ENCODE results near the gene MED9.

MED9 gene

GRCh38 chr17:17527534-17527933 lies 50.7 kb downstream of the MED9 start:
- no peak for TF ChIP-seq ZFX (IDR thresholded peaks at IDR 0.05; ENCODE audit: borderline replicate concordance)
- TF ChIP-seq, protein P1, sequence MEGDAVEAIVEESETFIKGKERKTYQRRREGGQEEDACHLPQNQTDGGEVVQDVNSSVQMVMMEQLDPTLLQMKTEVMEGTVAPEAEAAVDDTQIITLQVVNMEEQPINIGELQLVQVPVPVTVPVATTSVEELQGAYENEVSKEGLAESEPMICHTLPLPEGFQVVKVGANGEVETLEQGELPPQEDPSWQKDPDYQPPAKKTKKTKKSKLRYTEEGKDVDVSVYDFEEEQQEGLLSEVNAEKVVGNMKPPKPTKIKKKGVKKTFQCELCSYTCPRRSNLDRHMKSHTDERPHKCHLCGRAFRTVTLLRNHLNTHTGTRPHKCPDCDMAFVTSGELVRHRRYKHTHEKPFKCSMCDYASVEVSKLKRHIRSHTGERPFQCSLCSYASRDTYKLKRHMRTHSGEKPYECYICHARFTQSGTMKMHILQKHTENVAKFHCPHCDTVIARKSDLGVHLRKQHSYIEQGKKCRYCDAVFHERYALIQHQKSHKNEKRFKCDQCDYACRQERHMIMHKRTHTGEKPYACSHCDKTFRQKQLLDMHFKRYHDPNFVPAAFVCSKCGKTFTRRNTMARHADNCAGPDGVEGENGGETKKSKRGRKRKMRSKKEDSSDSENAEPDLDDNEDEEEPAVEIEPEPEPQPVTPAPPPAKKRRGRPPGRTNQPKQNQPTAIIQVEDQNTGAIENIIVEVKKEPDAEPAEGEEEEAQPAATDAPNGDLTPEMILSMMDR (IDR thresholded peaks at IDR 0.05) = no peak
- H3K27ac ChIP-seq = no peak overlapping the region

DNA sequence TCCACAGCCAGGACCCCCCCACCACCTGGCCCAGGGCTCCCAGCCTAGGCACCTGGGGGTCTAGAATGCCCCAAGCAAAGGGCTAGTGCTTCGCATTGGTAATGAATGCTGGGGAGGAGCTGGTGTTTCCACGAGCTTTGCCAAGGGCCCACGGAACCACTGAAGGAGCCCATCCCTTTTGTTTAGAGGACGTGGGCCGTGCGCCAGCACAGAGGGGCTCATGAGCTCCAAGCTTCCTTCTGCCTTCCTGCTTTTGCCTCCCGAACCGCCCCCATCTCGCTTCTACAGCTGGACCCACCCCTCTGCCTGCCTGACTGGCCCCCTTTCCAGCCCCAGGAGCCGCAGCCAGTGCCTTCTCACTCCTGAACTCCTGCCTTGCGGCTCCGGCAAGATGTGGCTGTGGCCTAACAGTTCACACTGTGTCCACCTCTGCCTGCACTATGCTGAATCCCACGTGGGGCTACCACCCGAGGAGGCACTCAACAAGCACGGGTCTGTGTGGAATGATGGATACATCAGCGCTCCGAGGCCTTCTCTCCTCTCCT lies 51.2 kb downstream of the MED9 start:
- H3K27ac ChIP-seq = no peak overlapping the region
- no peak for TF ChIP-seq ZFX (IDR thresholded peaks at IDR 0.05; ENCODE audit: borderline replicate concordance)
- TF ChIP-seq, protein P1 (IDR thresholded peaks at IDR 0.05) = no peak

GRCh38 chr17:17528696-17529652 lies 52.2 kb downstream of the MED9 start:
- no peak overlapping the region for H3K27ac ChIP-seq

GRCh38 chr17:17531156-17531555 lies 54.4 kb downstream of the MED9 start:
- TF ChIP-seq ZFX (IDR thresholded peaks at IDR 0.05; ENCODE audit: borderline replicate concordance) = no peak
- TF ChIP-seq, protein P1 (IDR thresholded peaks at IDR 0.05) = no peak
- no peak overlapping the region for H3K27ac ChIP-seq

More at GRCh38 chr17:17528696-17529652, 52.2 kb downstream of the MED9 start:
- TF ChIP-seq, protein P1 (IDR thresholded peaks at IDR 0.05) = no peak
- no peak for TF ChIP-seq ZFX (IDR thresholded peaks at IDR 0.05; ENCODE audit: borderline replicate concordance)

DNA sequence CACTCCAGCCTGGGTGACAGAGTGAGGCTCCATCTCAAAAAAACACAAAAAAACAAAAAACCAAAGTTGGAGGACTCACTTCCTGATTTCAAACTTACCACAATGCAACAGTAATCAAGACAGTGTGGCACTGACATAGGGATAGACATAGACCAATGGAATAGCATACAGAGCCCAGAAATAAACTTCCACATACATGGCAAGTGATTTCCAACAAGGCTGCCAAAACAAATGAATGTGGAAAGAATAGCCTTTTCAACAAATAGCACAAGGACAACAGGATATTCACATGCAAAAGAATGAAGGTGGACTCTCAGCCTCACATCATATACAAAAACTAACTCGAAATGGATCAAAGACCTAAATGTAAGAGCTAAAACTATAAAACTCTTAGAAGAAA lies 56.2 kb downstream of the MED9 start:
- H3K27ac ChIP-seq = no peak overlapping the region
- TF ChIP-seq, protein P1 (IDR thresholded peaks at IDR 0.05) = no peak
- TF ChIP-seq ZFX (IDR thresholded peaks at IDR 0.05; ENCODE audit: borderline replicate concordance) = no peak

GRCh38 chr17:17533901-17534441 lies 57.2 kb downstream of the MED9 start:
- TF ChIP-seq ZFX (IDR thresholded peaks at IDR 0.05; ENCODE audit: borderline replicate concordance) = no peak
- TF ChIP-seq, protein P1 (IDR thresholded peaks at IDR 0.05) = no peak
- no peak overlapping the region for H3K27ac ChIP-seq

- no peak overlapping the region for H3K27ac ChIP-seq
- TF ChIP-seq ZFX (IDR thresholded peaks at IDR 0.05; ENCODE audit: borderline replicate concordance) = no peak
- TF ChIP-seq, protein P1 (IDR thresholded peaks at IDR 0.05) = no peak
Measured at GRCh38 chr17:17535957-17536356, 59.2 kb downstream of the MED9 start.
